OCI-M1 (cell line): ENCODE results near the gene AOAH.
"Not testable (repeated sequence)": the region's sequence is repeated elsewhere in the genome, so short reads cannot be mapped to it uniquely, and the experiment has no call there.

ENCODE experiments used
- DNase-seq: peaks from one replicate; lab custom pipeline; 2025; lab: John Stamatoyannopoulos, UW

Gene AOAH

GRCh38 chr7:36736090-36736898 is 12.0 kb upstream of the AOAH start:
- DNase-seq = no peak

GRCh38 chr7:36735172-36735571 is 10.9 kb upstream of the AOAH start:
- DNase-seq = no peak

- DNase-seq = no peak
These were observed 10.4 kb upstream of the AOAH start for GRCh38 chr7:36734731-36735130.

GRCh38 chr7:36733411-36733810 is 9.1 kb upstream of the AOAH start:
- DNase-seq = no peak

- DNase-seq = no peak
These were observed 8.5 kb upstream of the AOAH start for GRCh38 chr7:36732806-36733205.

- DNase-seq = no peak
These were observed 5.8 kb upstream of the AOAH start for GRCh38 chr7:36730046-36730445.

GRCh38 chr7:36728143-36728542 is 3.8 kb upstream of the AOAH start:
- DNase-seq = no peak

- no peak for DNase-seq
These were observed 2.7 kb upstream of the AOAH start for GRCh38 chr7:36726806-36727503.

GRCh38 chr7:36726311-36726710 is 2.0 kb upstream of the AOAH start:
- no peak for DNase-seq

- DNase-seq = no peak
These were observed 702 bp upstream of the AOAH start for GRCh38 chr7:36724996-36725395.

GRCh38 chr7:36723291-36723690 is 1.0 kb downstream of the AOAH start:
- DNase-seq = no peak

GRCh38 chr7:36719083-36719632 is 5.1 kb downstream of the AOAH start:
- DNase-seq = no peak

- DNase-seq = no peak
These were observed 6.7 kb downstream of the AOAH start for GRCh38 chr7:36717586-36717985.

GRCh38 chr7:36716802-36717201 is 7.5 kb downstream of the AOAH start:
- DNase-seq = not testable (repeated sequence)

- no peak for DNase-seq
These were observed 12.3 kb downstream of the AOAH start for GRCh38 chr7:36712015-36712414.

- DNase-seq = no peak
These were observed 13.0 kb downstream of the AOAH start for GRCh38 chr7:36711256-36711655.

- no peak for DNase-seq
These were observed 14.0 kb downstream of the AOAH start for GRCh38 chr7:36710186-36710791.

GRCh38 chr7:36708767-36709166 is 15.5 kb downstream of the AOAH start:
- DNase-seq = no peak

- DNase-seq = no peak
These were observed 16.4 kb downstream of the AOAH start for GRCh38 chr7:36707898-36708297.

GRCh38 chr7:36707465-36707864 is 16.8 kb downstream of the AOAH start:
- DNase-seq = no peak

- DNase-seq = not testable (repeated sequence)
These were observed 20.4 kb downstream of the AOAH start for GRCh38 chr7:36703860-36704259.

GRCh38 chr7:36692456-36692855 is 31.8 kb downstream of the AOAH start:
- DNase-seq = no peak

GRCh38 chr7:36691983-36692382 is 32.3 kb downstream of the AOAH start:
- no peak for DNase-seq
